ENCODE results near the gene TXK. TPM values are rescaled to one million over a fixed set of nuclear protein-coding genes. Genes with fewer than 3 reads are reported as not detected.

Gene TXK
- total and polyA plus RNA-seq, 2 of the 13 experiments (the other 11 are each of a cell fraction or from before 2014, with no cell fraction given) = not detected

- no peak for TF ChIP-seq SPEN (CRISPR knock-in tag; IDR thresholded peaks at IDR 0.05; ENCODE audit: low read depth)
Measured at GRCh38 chr4:48085821-48086589, 48.0 kb downstream of the TXK start (continued).

GRCh38 chr4:48082956-48083355 is 51.1 kb downstream of the TXK start:
- FAIRE-seq (no peak), DNase-seq (ENCODE audit: low spot score) (no peak), ATAC-seq (no peak)
- H3K9ac ChIP-seq (ENCODE audit: insufficient read depth, low read depth, low read length) = no peak overlapping the region
- H3K4me1 ChIP-seq (ENCODE audit: insufficient read depth, low read length) = no peaks in the 10 kb centered on the region
- ChIA-PET POLR2A (no interaction called here), CTCF (ENCODE audit: low intra/inter-chr PET ratio, low total read pairs) (interaction anchor here (1.3 kb wide), 1 partner anchor 80 kb away, joined by 3 read pairs; no protein-coding TSS in a partner anchor)
- no TSS peak for BruUV-seq (replicated peaks)
- TF ChIP-seq PHF8 (CRISPR knock-in tag; IDR thresholded peaks at IDR 0.05) = no peak
- TF ChIP-seq KLF12 (CRISPR knock-in tag; IDR thresholded peaks at IDR 0.05; ENCODE audit: borderline replicate concordance) = no peak
- no peak for TF ChIP-seq HOXD1 (CRISPR knock-in tag; IDR thresholded peaks at IDR 0.05)
- TF ChIP-seq ZNF281 (CRISPR knock-in tag; IDR thresholded peaks at IDR 0.05; ENCODE audit: borderline replicate concordance) = no peak
- no peak for TF ChIP-seq ZNF788 (CRISPR knock-in tag; IDR thresholded peaks at IDR 0.05; ENCODE audit: borderline replicate concordance)
- TF ChIP-seq ZNF20 (CRISPR knock-in tag; IDR thresholded peaks at IDR 0.05) = no peak
- no peak for TF ChIP-seq RBFOX2 (IDR thresholded peaks at IDR 0.05; ENCODE audit: low read depth, low read length)
- no peaks in the 10 kb centered on the region for H4K20me1 ChIP-seq (ENCODE audit: insufficient read depth, low read length)
- no peak overlapping the region for H3K4me2 ChIP-seq (ENCODE audit: low read depth, low read length)
- no peaks in the 10 kb centered on the region for H3K9me3 ChIP-seq (ENCODE audit: low read length)
- no peak overlapping the region for H3K27ac ChIP-seq (ENCODE audit: extremely low read length, insufficient read depth, low read length)
- WGBS (ENCODE audit: low lambda C conversion rate) = no CpG with 5 or more reads among the region's 2 CpGs
- no peak overlapping the region for H3K4me3 ChIP-seq (replicated peaks in 1 of 3; ENCODE audit: insufficient read depth in 1 of 3, low read depth in 2 of 3, low read length in 3 of 3)
- no peaks in the 10 kb centered on the region; a peak in 1 of 5 replicates for H3K27me3 ChIP-seq (ENCODE audit: control insufficient read depth in 1 of 2, insufficient read depth in 2 of 2, low read length in 2 of 2)
- H2AFZ ChIP-seq (ENCODE audit: low read length) = no peak overlapping the region
- no peaks in the 10 kb centered on the region for H3K79me2 ChIP-seq (ENCODE audit: insufficient read depth, low read length)
- in situ Hi-C loops (cut with HindIII; ENCODE audit: extremely low pct_ligation_motif_present, low pct_unique_long_range_greater_than_20kb) = loop anchor here (5.0 to 25.0 kb wide), 2 partner anchors 81 to 371 kb away; no protein-coding TSS in a partner anchor
- intact Hi-C loops (cut with micrococcal nuclease; ENCODE audit: unreplicated experiment) = no loop called here
- H3K36me3 ChIP-seq (replicated peaks in 1 of 2; ENCODE audit: control insufficient read depth in 1 of 2, insufficient read depth in 2 of 2, low read length in 2 of 2) = no peaks in the 10 kb centered on the region

Data from HepG2 (cell line).